GM18951 (cell line): Measurements from ENCODE around the gene MAML1.
"Not testable (repeated sequence)": the region's sequence is repeated elsewhere in the genome, so short reads cannot be mapped to it uniquely, and the experiment has no call there.

Experiments
- POLR2A ChIP-seq: IDR thresholded peaks from 4 replicates; pipeline ENCODE4 v1.6.1; 2011; ENCODE audit warnings: mild to moderate bottlenecking; ENCODE audit not compliant: insufficient read length, insufficient read depth; ENCODE audit errors: extremely low read depth
- in situ Hi-C: fragments of 300-500 bp; cut with MboI; formaldehyde crosslinking; loops from one replicate; pipeline ENCODE4 v1.12.0; 2022; ENCODE audit warnings: low sequenced_read_pairs, mixed read lengths, inconsistent platforms; ENCODE audit not compliant: unreplicated experiment

The MAML1 gene

GRCh38 chr5:179779826-179780225, 47.2 kb downstream of the MAML1 start:
- in situ Hi-C loops = no loop called here
- no peak for TF ChIP-seq POLR2A

- in situ Hi-C loops = no loop called here
- no peak for TF ChIP-seq POLR2A
Observed at GRCh38 chr5:179780362-179780761, 47.7 kb downstream of the MAML1 start.

- in situ Hi-C loops = no loop called here
- no peak for TF ChIP-seq POLR2A
Observed at GRCh38 chr5:179781846-179782245, 49.2 kb downstream of the MAML1 start.

- in situ Hi-C loops = no loop called here
- TF ChIP-seq POLR2A = no peak
Observed at GRCh38 chr5:179783128-179783527, 50.5 kb downstream of the MAML1 start.

GRCh38 chr5:179786861-179787260, 54.2 kb downstream of the MAML1 start:
- in situ Hi-C loops = no loop called here
- no peak for TF ChIP-seq POLR2A

- TF ChIP-seq POLR2A = no peak
- in situ Hi-C loops = no loop called here
Observed at GRCh38 chr5:179788193-179788854, 55.7 kb downstream of the MAML1 start.

- in situ Hi-C loops = not testable (repeated sequence)
Observed at GRCh38 chr5:179789278-179789677, 56.7 kb downstream of the MAML1 start.

- no peak for TF ChIP-seq POLR2A
Observed at GRCh38 chr5:179791881-179792611, 59.4 kb downstream of the MAML1 start.

GRCh38 chr5:179792612-179793467, 60.2 kb downstream of the MAML1 start:
- in situ Hi-C loops = no loop called here
- TF ChIP-seq POLR2A = no peak

More at GRCh38 chr5:179791881-179792611, 59.4 kb downstream of the MAML1 start:
- in situ Hi-C loops = no loop called here

GRCh38 chr5:179793468-179794139, 61.0 kb downstream of the MAML1 start, which contains the start of gene LTC4S:
TSS of gene LTC4S (plus strand) at chr5:179793986. CDS start at chr5:179794081, 95 bp downstream.
- in situ Hi-C loops = no loop called here
- TF ChIP-seq POLR2A = peak; percentile 34

- no peak for TF ChIP-seq POLR2A
- in situ Hi-C loops = no loop called here
Observed at GRCh38 chr5:179794171-179794570, 61.5 kb downstream of the MAML1 start.

GRCh38 chr5:179794575-179794974, 62.0 kb downstream of the MAML1 start:
- in situ Hi-C loops = no loop called here
- no peak for TF ChIP-seq POLR2A
